ENCODE data around the gene FBP2.

FBP2 gene

GRCh38 chr9:94593459-94594345 lies at the start of gene FBP2:
FBP2 (minus strand) TSS chr9:94593824; CDS start chr9:94593726, 98 bp downstream.
- FAIRE-seq, result no peak

GRCh38 chr9:94643176-94643575 lies 49.6 kb upstream of the FBP2 start:
- no peak for FAIRE-seq

More at GRCh38 chr9:94593459-94594345, at the start of gene FBP2:
- DNase-seq (ENCODE audit: insufficient read length, low spot score), result no peak

GRCh38 chr9:94642501-94642900 lies 48.9 kb upstream of the FBP2 start:
- DNase-seq (ENCODE audit: insufficient read length, low spot score) (no peak), FAIRE-seq (no peak)

More at GRCh38 chr9:94643176-94643575, 49.6 kb upstream of the FBP2 start:
- DNase-seq (ENCODE audit: insufficient read length, low spot score), result no peak

GRCh38 chr9:94639999-94640376 lies 46.4 kb upstream of the FBP2 start:
- FAIRE-seq (no peak), DNase-seq (ENCODE audit: insufficient read length, low spot score) (no peak)

GRCh38 chr9:94639061-94639998 lies 45.7 kb upstream of the FBP2 start, which contains the start of gene FBP1:
FBP1 (minus strand) TSS chr9:94639518; CDS start chr9:94639310, 208 bp downstream.
- DNase-seq (ENCODE audit: insufficient read length, low spot score) (no peak), FAIRE-seq (no peak)

GRCh38 chr9:94638335-94639060 lies 44.9 kb upstream of the FBP2 start:
- DNase-seq (ENCODE audit: insufficient read length, low spot score) (no peak), FAIRE-seq (no peak)

- DNase-seq (ENCODE audit: insufficient read length, low spot score) (no peak), FAIRE-seq (no peak)
These were observed 39.1 kb upstream of the FBP2 start for GRCh38 chr9:94632737-94633136.

- DNase-seq (ENCODE audit: insufficient read length, low spot score), result no peak
- FAIRE-seq, result no peak
These were observed 38.0 kb upstream of the FBP2 start for GRCh38 chr9:94631599-94631998.

- no peak for DNase-seq (ENCODE audit: insufficient read length, low spot score)
- no peak for FAIRE-seq
These were observed 37.2 kb upstream of the FBP2 start for GRCh38 chr9:94630833-94631232.

GRCh38 chr9:94630281-94630680 lies 36.7 kb upstream of the FBP2 start:
- DNase-seq (ENCODE audit: insufficient read length, low spot score) (no peak), FAIRE-seq (no peak)

- FAIRE-seq, result no peak
- no peak for DNase-seq (ENCODE audit: insufficient read length, low spot score)
These were observed 33.7 kb upstream of the FBP2 start for GRCh38 chr9:94627287-94627686.

- DNase-seq (ENCODE audit: insufficient read length, low spot score), result no peak
These were observed 32.2 kb upstream of the FBP2 start for GRCh38 chr9:94625835-94626234.

GRCh38 chr9:94624629-94625028 lies 31.0 kb upstream of the FBP2 start:
- FAIRE-seq (no peak), DNase-seq (ENCODE audit: insufficient read length, low spot score) (no peak)

More at GRCh38 chr9:94625835-94626234, 32.2 kb upstream of the FBP2 start:
- FAIRE-seq, result no peak

GRCh38 chr9:94623253-94623652 lies 29.6 kb upstream of the FBP2 start:
- FAIRE-seq (no peak), DNase-seq (ENCODE audit: insufficient read length, low spot score) (no peak)

GRCh38 chr9:94622087-94622800 lies 28.6 kb upstream of the FBP2 start:
- DNase-seq (ENCODE audit: insufficient read length, low spot score) (no peak), FAIRE-seq (no peak)

GRCh38 chr9:94619026-94619425 lies 25.4 kb upstream of the FBP2 start:
- FAIRE-seq, result no peak

GRCh38 chr9:94613003-94613402 lies 19.4 kb upstream of the FBP2 start:
- FAIRE-seq, result no peak
- DNase-seq (ENCODE audit: insufficient read length, low spot score), result no peak

More at GRCh38 chr9:94619026-94619425, 25.4 kb upstream of the FBP2 start:
- no peak for DNase-seq (ENCODE audit: insufficient read length, low spot score)

- no peak for DNase-seq (ENCODE audit: insufficient read length, low spot score)
- no peak for FAIRE-seq
These were observed 18.4 kb upstream of the FBP2 start for GRCh38 chr9:94612071-94612470.

- FAIRE-seq (no peak), DNase-seq (ENCODE audit: insufficient read length, low spot score) (no peak)
These were observed 18.0 kb upstream of the FBP2 start for GRCh38 chr9:94611638-94612068.

- no peak for DNase-seq (ENCODE audit: insufficient read length, low spot score)
- FAIRE-seq, result no peak
These were observed 16.6 kb upstream of the FBP2 start for GRCh38 chr9:94610181-94610606.
